GM06990 (cell line): ENCODE results near the gene ZFPL1.
A peak's percentile ranks its signal among the peaks of the same experiment; 100 is the strongest.

Experiments
- DNase-seq: peaks from one replicate; pipeline ENCODE4 v3.0.0-alpha.2; 2011; ENCODE audit not compliant: insufficient read length; ENCODE audit errors: extremely low read depth
- H3K27me3 ChIP-seq: replicated peaks from 2 replicates; pipeline ENCODE4 v1.6.0; 2011; ENCODE audit warnings: low read length; ENCODE audit not compliant: control insufficient read depth, insufficient read depth
- H3K36me3 ChIP-seq: 2 replicates; pipeline ENCODE4 v1.5.1; 2011; ENCODE audit warnings: low read length; ENCODE audit not compliant: control insufficient read depth, insufficient read depth
- H3K4me3 ChIP-seq: replicated peaks from 2 replicates; pipeline ENCODE4 v1.5.1; 2011; ENCODE audit warnings: low read depth, mild to moderate bottlenecking, control low read depth, low read length
- CTCF ChIP-seq: IDR thresholded peaks from 2 replicates; pipeline ENCODE4 v1.5.1; 2011; ENCODE audit warnings: low read length, control low read depth, mild to moderate bottlenecking, inconsistent platforms; ENCODE audit not compliant: insufficient read depth, poor library complexity, severe bottlenecking

The ZFPL1 gene

DNA sequence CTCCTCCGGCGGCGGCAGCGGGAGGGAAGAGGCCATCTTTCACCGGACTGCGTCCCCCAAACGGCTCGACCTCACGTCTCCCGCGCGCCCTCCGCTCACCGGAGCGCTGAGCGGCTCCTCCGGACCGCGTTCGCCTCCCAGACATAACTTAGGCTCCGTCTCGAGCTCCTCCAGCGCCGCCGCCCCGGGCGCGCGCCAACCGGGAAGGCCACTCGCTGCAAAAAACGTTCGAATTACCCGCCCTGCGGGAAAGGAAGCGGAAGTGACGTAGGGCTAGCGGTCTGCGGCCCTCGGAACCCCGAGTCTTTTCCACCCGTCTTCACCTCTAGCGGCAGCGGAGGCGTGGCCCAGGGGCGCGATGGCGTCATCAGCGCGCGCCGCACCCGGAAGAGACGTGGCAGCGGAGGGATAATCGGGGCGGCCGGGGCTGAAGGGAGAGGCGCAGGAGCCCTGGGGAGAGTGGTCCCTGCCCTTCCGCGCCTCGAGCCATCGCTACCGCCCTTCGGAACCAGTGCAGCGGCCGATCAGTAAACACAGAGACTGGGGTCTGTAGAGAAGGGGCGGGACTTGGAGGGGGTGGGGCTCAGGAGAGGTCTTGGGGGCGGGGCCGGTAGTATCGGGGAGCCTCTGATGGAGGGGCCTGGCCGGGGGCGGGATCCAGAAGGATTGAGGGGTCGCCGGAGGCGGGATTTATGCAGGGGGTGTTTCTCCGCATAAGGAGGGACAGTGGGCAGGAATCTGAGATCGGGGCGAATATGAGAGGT, at the start of gene ZFPL1, which contains the start of gene CDCA5:
ZFPL1 (plus strand) TSS at position 389 of the 764 bp plus-strand sequence. CDS start 477 bp downstream, outside the sequence.
CDCA5 (minus strand) TSS at position 207 of the 764 bp plus-strand sequence; CDS start at position 145, 62 bp downstream.
- TF ChIP-seq CTCF, result no peak
- H3K36me3 ChIP-seq, result peaks cover 24% of the 10 kb centered on the region
- peak within 1 kb of the TSS; percentile 73 for H3K4me3 ChIP-seq
- DNase-seq, result peak; percentile 97
- no peaks in the 10 kb centered on the region for H3K27me3 ChIP-seq

DNA sequence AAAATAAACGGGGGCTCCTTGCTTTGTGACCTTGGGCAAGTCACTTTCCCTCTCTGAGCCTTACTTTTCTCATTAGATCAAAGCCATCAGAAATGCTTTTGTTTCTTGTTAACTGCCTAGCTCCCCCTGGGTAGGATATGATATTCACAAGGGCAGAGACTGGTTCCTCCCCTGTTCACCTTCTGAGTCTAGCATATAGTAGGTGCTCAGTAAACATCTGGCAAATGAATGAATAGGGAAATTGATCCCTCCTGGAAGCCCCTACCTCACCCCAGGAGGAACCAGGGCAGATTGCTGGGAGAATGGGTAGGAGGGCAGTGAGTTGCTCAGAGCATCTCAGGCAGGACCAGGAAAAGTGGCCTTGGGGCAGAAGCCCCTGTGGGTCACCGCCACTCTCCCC, 49.6 kb upstream of the ZFPL1 start:
- TF ChIP-seq CTCF, result no peak
- no peak overlapping the region for H3K4me3 ChIP-seq
- no peaks in the 10 kb centered on the region for H3K27me3 ChIP-seq
- H3K36me3 ChIP-seq, result peaks cover 11% of the 10 kb centered on the region
- DNase-seq, result no peak

GRCh38 chr11:65035579-65035978, 48.4 kb upstream of the ZFPL1 start:
- DNase-seq, result no peak
- TF ChIP-seq CTCF, result no peak
- Histone ChIP-seq H3K4me3 (no peak overlapping the region), H3K36me3 (peaks cover 11% of the 10 kb centered on the region), H3K27me3 (no peaks in the 10 kb centered on the region)

GRCh38 chr11:65036931-65037330, 47.1 kb upstream of the ZFPL1 start:
- no peaks in the 10 kb centered on the region for H3K27me3 ChIP-seq
- peaks cover 11% of the 10 kb centered on the region for H3K36me3 ChIP-seq
- H3K4me3 ChIP-seq, result no peak overlapping the region
- no peak for DNase-seq
- TF ChIP-seq CTCF, result no peak

- H3K27me3 ChIP-seq, result no peaks in the 10 kb centered on the region
- no peak for TF ChIP-seq CTCF
- H3K4me3 ChIP-seq, result peak overlapping the region; percentile 76
- peaks cover 14% of the 10 kb centered on the region for H3K36me3 ChIP-seq
- no peak for DNase-seq
Observed at GRCh38 chr11:65040520-65040846, 43.5 kb upstream of the ZFPL1 start.
